H9 (cell line): Measurements from ENCODE around the gene WDR27. TPM values are rescaled to one million over a fixed set of nuclear protein-coding genes. Genes with fewer than 3 reads are reported as not detected.
A peak's percentile ranks its signal among the peaks of the same experiment; 100 is the strongest.
"Not testable (repeated sequence)": the region's sequence is repeated elsewhere in the genome, so short reads cannot be mapped to it uniquely, and the experiment has no call there.

Source experiments
- DNase-seq: peaks from one replicate; pipeline ENCODE4 v3.0.0-alpha.2; 2017
- H2AFZ ChIP-seq: one replicate; pipeline ENCODE4 v1.6.1; 2013; ENCODE audit warnings: mild to moderate bottlenecking, low read length, control low read depth, moderate library complexity
- H2AK5ac ChIP-seq: 2 replicates; pipeline ENCODE4 v1.6.1; 2013; ENCODE audit warnings: low read length, control low read depth, mixed read lengths; ENCODE audit not compliant: insufficient read length
- H2BK120ac ChIP-seq: one replicate; pipeline ENCODE4 v1.6.1; 2013; ENCODE audit warnings: low read depth, mild to moderate bottlenecking, low read length, control low read depth, inconsistent platforms; ENCODE audit not compliant: poor library complexity, severe bottlenecking
- H2BK12ac ChIP-seq: 2 replicates; pipeline ENCODE4 v1.6.1; 2013; ENCODE audit warnings: low read length, control low read depth, mixed read lengths, low read depth; ENCODE audit not compliant: insufficient read length
- H2BK15ac ChIP-seq: 2 replicates; pipeline ENCODE4 v1.6.1; 2013; ENCODE audit warnings: low read depth, low read length, control low read depth
- H2BK20ac ChIP-seq: one replicate; pipeline ENCODE4 v1.6.1; 2013; ENCODE audit warnings: low read depth, mild to moderate bottlenecking, low read length, control low read depth, inconsistent platforms; ENCODE audit not compliant: poor library complexity, severe bottlenecking
- H2BK5ac ChIP-seq: 2 replicates; pipeline ENCODE4 v1.6.1; 2013; ENCODE audit warnings: low read length, control low read depth, mixed read lengths; ENCODE audit not compliant: insufficient read length
- H3K14ac ChIP-seq: 2 replicates; pipeline ENCODE4 v1.6.1; 2013; ENCODE audit warnings: low read length, control low read depth; ENCODE audit not compliant: insufficient read depth
- H3K18ac ChIP-seq: 2 replicates; pipeline ENCODE4 v1.6.1; 2013; ENCODE audit warnings: low read depth, mild to moderate bottlenecking, mixed read lengths, low read length, control low read depth; ENCODE audit not compliant: insufficient read length
- H3K23ac ChIP-seq: 2 replicates; pipeline ENCODE4 v1.6.1; 2013; ENCODE audit warnings: low read length, control low read depth, mixed read lengths, low read depth; ENCODE audit not compliant: insufficient read length
- H3K23me2 ChIP-seq: 2 replicates; pipeline ENCODE4 v1.6.1; 2013; ENCODE audit warnings: low read depth, mild to moderate bottlenecking, mixed read lengths, low read length, control low read depth; ENCODE audit not compliant: insufficient read length, poor library complexity, severe bottlenecking
- H3K27ac ChIP-seq: 2 replicates; pipeline ENCODE4 v1.5.1; 2013; ENCODE audit warnings: low read length, control low read depth, mixed read lengths, low read depth; ENCODE audit not compliant: insufficient read length
- H3K27me3 ChIP-seq: 2 replicates; pipeline ENCODE4 v1.6.1; 2013; ENCODE audit warnings: low read length, control low read depth, inconsistent platforms; ENCODE audit not compliant: insufficient read depth
- H3K4ac ChIP-seq: 2 replicates; pipeline ENCODE4 v1.6.1; 2013; ENCODE audit warnings: low read depth, mild to moderate bottlenecking, control low read depth, inconsistent platforms, low read length, moderate library complexity
- H3K4me1 ChIP-seq: 2 replicates; pipeline ENCODE4 v1.6.1; 2013; ENCODE audit warnings: low read length, control low read depth, inconsistent platforms; ENCODE audit not compliant: insufficient read depth
- H3K4me2 ChIP-seq: 2 replicates; pipeline ENCODE4 v1.6.1; 2013; ENCODE audit warnings: low read length, control low read depth, mixed read lengths; ENCODE audit not compliant: insufficient read length, insufficient read depth
- H3K56ac ChIP-seq: 2 replicates; pipeline ENCODE4 v1.6.1; 2013; ENCODE audit warnings: low read depth, mild to moderate bottlenecking, mixed read lengths, low read length, control low read depth; ENCODE audit not compliant: insufficient read length
- H3K79me1 ChIP-seq: 2 replicates; pipeline ENCODE4 v1.6.1; 2013; ENCODE audit warnings: low read depth, mild to moderate bottlenecking, moderate library complexity, low read length, control low read depth, inconsistent platforms; ENCODE audit not compliant: insufficient read depth, poor library complexity, severe bottlenecking
- H3K79me2 ChIP-seq: 2 replicates; pipeline ENCODE4 v1.6.1; 2013; ENCODE audit warnings: low read length, control low read depth, inconsistent platforms; ENCODE audit not compliant: insufficient read depth
- H3K9ac ChIP-seq: 2 replicates; pipeline ENCODE4 v1.6.1; 2013; ENCODE audit warnings: low read length, control low read depth, mixed read lengths; ENCODE audit not compliant: insufficient read length; ENCODE audit errors: extremely low read depth
- H3K9me3 ChIP-seq: one replicate; pipeline ENCODE4 v1.6.1; 2013; ENCODE audit warnings: low read depth, low read length, inconsistent platforms; ENCODE audit not compliant: control insufficient read depth
- H3T11ph ChIP-seq: one replicate; pipeline ENCODE4 v1.6.1; 2013; ENCODE audit warnings: mild to moderate bottlenecking, low read length, control low read depth, inconsistent platforms
- H4K20me1 ChIP-seq: one replicate; pipeline ENCODE4 v1.6.1; 2013; ENCODE audit not compliant: control insufficient read depth, insufficient read length, insufficient read depth
- H4K5ac ChIP-seq: 2 replicates; pipeline ENCODE4 v1.6.1; 2013; ENCODE audit warnings: low read depth, mild to moderate bottlenecking, mixed read lengths, low read length, control low read depth; ENCODE audit not compliant: insufficient read length
- H4K8ac ChIP-seq: replicated peaks from 2 replicates; pipeline ENCODE4 v1.6.1; 2013; ENCODE audit warnings: low read length, control low read depth, mixed read lengths, low read depth; ENCODE audit not compliant: insufficient read length
- H4K91ac ChIP-seq: 2 replicates; pipeline ENCODE4 v1.6.1; 2013; ENCODE audit warnings: low read depth, mild to moderate bottlenecking, moderate library complexity, mixed read lengths, low read length, control low read depth; ENCODE audit not compliant: insufficient read length
- H3K27ac Mint-ChIP-seq, 3 experiments: 2 replicates in 2 of 3; 3 replicates in 1 of 3; pipeline ENCODE4 v1.8.0; 2020 to 2021; ENCODE audit warnings: mixed read lengths in 3 of 3, mild to moderate bottlenecking in 1 of 3, moderate library complexity in 1 of 3
- H3K27me3 Mint-ChIP-seq: 2 replicates; pipeline ENCODE4 v1.8.0; 2021; ENCODE audit warnings: low read depth, mild to moderate bottlenecking, moderate library complexity, mixed read lengths
- H3K36me3 Mint-ChIP-seq, 3 experiments: 2 replicates in 2 of 3; 3 replicates in 1 of 3; pipeline ENCODE4 v1.8.0; 2020 to 2021; ENCODE audit warnings: low read depth in 3 of 3, mixed read lengths in 3 of 3; ENCODE audit not compliant: insufficient read depth in 1 of 3
- H3K4me1 Mint-ChIP-seq, 2 experiments: 2 replicates each; pipeline ENCODE4 v1.8.0; 2020; ENCODE audit warnings: mixed read lengths in 2 of 2
- H3K4me3 Mint-ChIP-seq, 2 experiments: 2 replicates in 1 of 2; 3 replicates in 1 of 2; pipeline ENCODE4 v1.8.0; 2020 to 2021; ENCODE audit warnings: mild to moderate bottlenecking in 2 of 2, mixed read lengths in 2 of 2, moderate library complexity in 1 of 2
- H3K9me3 Mint-ChIP-seq, 2 experiments: 2 replicates in 1 of 2; 3 replicates in 1 of 2; pipeline ENCODE4 v1.8.0; 2020; ENCODE audit warnings: mild to moderate bottlenecking in 2 of 2, mixed read lengths in 2 of 2, moderate library complexity in 1 of 2
- CTCF ChIP-seq: fragments of 200-600 bp; sonication (generic); conservative IDR thresholded peaks from 3 replicates; pipeline ENCODE4 v1.8.0; 2021; ENCODE audit warnings: antibody characterized with exemption, mild to moderate bottlenecking
- WGBS: extraction: QIAGEN DNeasy Blood & Tissue Kit; methylation state at CpG from one replicate; pipeline ENCODE4 v1.1.7; 2013; ENCODE audit warnings: missing lambda C conversion rate, low lambda C conversion rate, mixed read lengths; ENCODE audit not compliant: insufficient read length; ENCODE audit errors: extremely low coverage; 5-methylcytosine and 5-hydroxymethylcytosine counted together
- total RNA-seq: library from RNA; stranded (reverse); gene quantifications from 2 replicates; pipeline ENCODE4 v1.2.1, GENCODE V29; 2021

The WDR27 gene
- total RNA-seq, 1 experiment from 2014 or later: 48.7 TPM

DNA sequence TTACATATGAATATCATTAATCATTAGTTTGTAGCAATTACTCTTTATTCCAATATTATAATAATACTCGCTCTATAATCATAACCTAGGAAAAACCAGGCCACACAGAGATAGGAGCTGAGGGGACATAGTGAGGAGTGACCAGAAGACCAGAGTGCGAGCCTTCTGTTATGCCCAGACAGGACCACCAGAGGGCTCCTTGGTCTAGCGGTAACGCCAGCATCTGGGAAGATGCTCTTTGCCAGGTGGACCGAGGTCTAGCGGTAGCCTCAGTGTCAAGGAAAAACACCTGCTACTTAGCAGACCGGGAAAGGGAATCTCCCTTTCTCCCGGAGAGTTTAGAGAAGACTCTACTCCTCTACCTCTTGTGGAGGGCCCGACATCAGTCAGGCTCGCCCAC, 4.7 kb downstream of the WDR27 start:
- not testable (repeated sequence) for H2AFZ ChIP-seq, H3K4ac ChIP-seq, H2BK15ac ChIP-seq, H3K23ac ChIP-seq, H3K4me1 ChIP-seq, H4K5ac ChIP-seq, H2BK20ac ChIP-seq, H3K23me2 ChIP-seq, H2BK5ac ChIP-seq, H3K9ac ChIP-seq, H3K14ac ChIP-seq, H3K4me2 ChIP-seq, H4K91ac ChIP-seq, H4K20me1 ChIP-seq, H3K27ac Mint-ChIP-seq, H3K27me3 Mint-ChIP-seq, H3T11ph ChIP-seq, H3K18ac ChIP-seq, H2BK120ac ChIP-seq, H3K27me3 ChIP-seq, H2AK5ac ChIP-seq, H3K27ac ChIP-seq, H3K4me3 Mint-ChIP-seq, H2BK12ac ChIP-seq, H3K9me3 ChIP-seq, H4K8ac ChIP-seq, H3K56ac ChIP-seq
- peak; percentile 75 for TF ChIP-seq CTCF
- H3K79me2 ChIP-seq: peaks cover 16% of the 10 kb centered on the region; the same call in 1 of the 2 replicates
- DNase-seq: peak; percentile 65
- no CpG with 5 or more reads among the region's 10 CpGs for WGBS
- peaks cover 11% of the 10 kb centered on the region for H3K79me1 ChIP-seq
- Mint-ChIP-seq H3K36me3 (peaks cover 38 to 48% (median 43%) of the 10 kb centered on the region in 3 experiments), H3K4me1 (peaks cover 15 to 24% of the 10 kb centered on the region in 2 experiments), H3K9me3 (peaks cover 0 to 12% of the 10 kb centered on the region in 2 experiments; a peak in 3 of 5 replicates)
